HepG2 (cell line): ENCODE results near the gene ZNF416. TPM values are rescaled to one million over a fixed set of nuclear protein-coding genes. Genes with fewer than 3 reads are reported as not detected.

Source experiments
- ATAC-seq: fragments of 200-7000 bp; cut with Tn5 transposase; 3 replicates; pipeline ENCODE4 v1.9.1; 2020; ENCODE audit warnings: mild to moderate bottlenecking, moderate library complexity
- BruUV-seq: library from RNA; stranded (reverse); fragments of 400-500 nt; replicated peaks from 2 replicates; lab custom pipeline; 2021; lab: Mats Ljungman, UMichigan
- CTCF ChIA-PET: fragments of 300-600 bp; formaldehyde crosslinking; extraction: SDS; loops from one replicate; lab custom pipeline; 2021; ENCODE audit warnings: low total read pairs, inconsistent platforms, low intra/inter-chr PET ratio; lab: Yijun Ruan, JAX
- POLR2A ChIA-PET: fragments of 350-600 bp; sonication (Branson Sonifier 250); formaldehyde crosslinking; loops from one replicate; lab custom pipeline; 2020; ENCODE audit warnings: antibody characterized with exemption, inconsistent platforms; lab: Yijun Ruan, JAX
- DNase-seq: peaks from one replicate; pipeline ENCODE4 v3.0.0-alpha.2; 2015; ENCODE audit warnings: low spot score
- FAIRE-seq: peaks from 3 replicates; lab custom pipeline; 2011; peaks lifted over from hg19 to GRCh38; lab: Jason Lieb, UNC
- H2AFZ ChIP-seq: one replicate; pipeline ENCODE4 v1.6.1; 2011; ENCODE audit warnings: low read length, inconsistent platforms
- H3K27ac ChIP-seq: fragments of 300-600 bp; 3 replicates; pipeline ENCODE4 v1.8.0; 2011; ENCODE audit warnings: mixed run types, mild to moderate bottlenecking, mixed read lengths, low read length, inconsistent platforms; ENCODE audit not compliant: insufficient read depth; ENCODE audit errors: extremely low read length
- H3K27me3 ChIP-seq, 2 experiments: fragments of 200-600 bp in 1 of 2; 2 replicates in 1 of 2; 3 replicates in 1 of 2; pipeline versions ENCODE4 v1.6.0 to v1.8.0; 2011; ENCODE audit warnings: low read length in 2 of 2, mild to moderate bottlenecking in 2 of 2, moderate library complexity in 2 of 2, inconsistent platforms in 1 of 2; ENCODE audit not compliant: insufficient read depth in 2 of 2, control insufficient read depth in 1 of 2
- H3K36me3 ChIP-seq, 2 experiments: fragments of 200-600 bp in 1 of 2; replicated peaks in 1 of 2; 2 replicates in 1 of 2; 3 replicates in 1 of 2; pipeline versions ENCODE4 v1.5.1 to v1.8.0; 2011; ENCODE audit warnings: low read length in 2 of 2, inconsistent platforms in 1 of 2; ENCODE audit not compliant: insufficient read depth in 2 of 2, control insufficient read depth in 1 of 2
- H3K4me1 ChIP-seq: 2 replicates; pipeline ENCODE4 v1.5.1; 2012; ENCODE audit warnings: low read length, inconsistent platforms; ENCODE audit not compliant: insufficient read depth
- H3K4me2 ChIP-seq: 2 replicates; pipeline ENCODE4 v1.6.0; 2011; ENCODE audit warnings: low read depth, low read length, inconsistent platforms
- H3K4me3 ChIP-seq, 3 experiments: fragments of 200-600 bp in 1 of 3; sonication (generic), shearing (Covaris generic) in 1 of 3; replicated peaks in 1 of 3; 2 replicates each; pipeline ENCODE4 v1.5.1; 2011 to 2016; ENCODE audit warnings: low read length in 3 of 3, inconsistent platforms in 2 of 3, low read depth in 2 of 3, mild to moderate bottlenecking in 2 of 3, control low read depth in 1 of 3, mixed read lengths in 1 of 3; ENCODE audit not compliant: insufficient read depth in 1 of 3
- H3K79me2 ChIP-seq: one replicate; pipeline ENCODE4 v1.6.1; 2011; ENCODE audit warnings: low read length, inconsistent platforms; ENCODE audit not compliant: insufficient read depth
- H3K9ac ChIP-seq: 2 replicates; pipeline ENCODE4 v1.6.0; 2011; ENCODE audit warnings: mild to moderate bottlenecking, low read depth, low read length, inconsistent platforms; ENCODE audit not compliant: insufficient read depth
- H3K9me3 ChIP-seq: 2 replicates; pipeline ENCODE4 v1.5.1; 2012; ENCODE audit warnings: mild to moderate bottlenecking, low read length
- H4K20me1 ChIP-seq: 2 replicates; pipeline ENCODE4 v1.6.0; 2011; ENCODE audit warnings: inconsistent platforms, mild to moderate bottlenecking, low read length, moderate library complexity; ENCODE audit not compliant: insufficient read depth
- ARNTL ChIP-seq: sonication (generic); formaldehyde crosslinking; IDR thresholded peaks from 2 replicates; pipeline ENCODE4 v1.4.0; 2020; ENCODE audit warnings: mild to moderate bottlenecking, missing genetic modification reagents
- BATF2 ChIP-seq: sonication (generic); formaldehyde crosslinking; IDR thresholded peaks from 2 replicates; pipeline ENCODE4 v1.8.0; 2022; ENCODE audit warnings: mild to moderate bottlenecking, missing genetic modification reagents, moderate library complexity
- CC2D1A ChIP-seq: sonication (generic); formaldehyde crosslinking; IDR thresholded peaks from 2 replicates; pipeline ENCODE4 v1.8.1; 2023; ENCODE audit warnings: mild to moderate bottlenecking, missing genetic modification reagents
- CCDC6 ChIP-seq: sonication (generic); formaldehyde crosslinking; IDR thresholded peaks from 2 replicates; pipeline ENCODE4 v1.8.1; 2022; ENCODE audit warnings: mild to moderate bottlenecking, missing genetic modification reagents, moderate library complexity
- FOSL2 ChIP-seq: sonication (generic); formaldehyde crosslinking; IDR thresholded peaks from 2 replicates; pipeline ENCODE4 v1.4.0; 2020; ENCODE audit warnings: missing genetic modification reagents
- KMT2B ChIP-seq: IDR thresholded peaks from 2 replicates; pipeline ENCODE4 v1.6.1; 2016; ENCODE audit warnings: missing genetic modification reagents, missing compliant biosample characterization
- NR2C2 ChIP-seq: sonication (generic); formaldehyde crosslinking; IDR thresholded peaks from 2 replicates; pipeline ENCODE4 v1.4.0; 2020; ENCODE audit warnings: missing genetic modification reagents, mild to moderate bottlenecking, moderate library complexity, borderline replicate concordance
- PTBP1 ChIP-seq: fragments of 200-400 bp; formaldehyde crosslinking; IDR thresholded peaks from 2 replicates; pipeline ENCODE4 v1.6.1; 2018; ENCODE audit warnings: low read length, low read depth; ENCODE audit not compliant: poor library complexity, severe bottlenecking
- REXO4 ChIP-seq: sonication (generic); formaldehyde crosslinking; IDR thresholded peaks from 2 replicates; pipeline ENCODE4 v1.8.0; 2022; ENCODE audit warnings: missing genetic modification reagents, mild to moderate bottlenecking, borderline replicate concordance
- SMAD9 ChIP-seq: sonication (generic); formaldehyde crosslinking; IDR thresholded peaks from 2 replicates; pipeline ENCODE4 v1.5.1; 2020; ENCODE audit warnings: mild to moderate bottlenecking, missing genetic modification reagents
- STAT6 ChIP-seq: sonication (generic); formaldehyde crosslinking; IDR thresholded peaks from 2 replicates; pipeline ENCODE4 v1.4.0; 2020; ENCODE audit warnings: missing genetic modification reagents, mild to moderate bottlenecking, borderline replicate concordance
- SYNCRIP ChIP-seq: fragments of 200-400 bp; formaldehyde crosslinking; IDR thresholded peaks from 2 replicates; pipeline ENCODE4 v1.6.1; 2018; ENCODE audit warnings: mild to moderate bottlenecking, low read depth, low read length; ENCODE audit not compliant: insufficient read depth
- XBP1 ChIP-seq: sonication (generic); formaldehyde crosslinking; IDR thresholded peaks from 2 replicates; pipeline ENCODE4 v1.5.0; 2020; ENCODE audit warnings: missing genetic modification reagents
- ZFP36L1 ChIP-seq: sonication (generic); formaldehyde crosslinking; IDR thresholded peaks from 2 replicates; pipeline ENCODE4 v1.8.0; 2022; ENCODE audit warnings: mild to moderate bottlenecking, missing genetic modification reagents, moderate library complexity
- ZNF296 ChIP-seq: sonication (generic); formaldehyde crosslinking; conservative IDR thresholded peaks from 2 replicates; pipeline ENCODE4 v1.5.0; 2020; ENCODE audit warnings: mild to moderate bottlenecking, missing genetic modification reagents
- ZNF589 ChIP-seq: sonication (generic); formaldehyde crosslinking; conservative IDR thresholded peaks from 2 replicates; pipeline ENCODE4 v1.8.0; 2022; ENCODE audit warnings: mild to moderate bottlenecking, moderate library complexity, missing genetic modification reagents
- ZNF597 ChIP-seq: sonication (generic); formaldehyde crosslinking; IDR thresholded peaks from 2 replicates; pipeline ENCODE4 v1.5.0; 2020; ENCODE audit warnings: missing genetic modification reagents
- ZNF780A ChIP-seq: sonication (generic); formaldehyde crosslinking; IDR thresholded peaks from 2 replicates; pipeline ENCODE4 v1.8.0; 2022; ENCODE audit warnings: mild to moderate bottlenecking, missing genetic modification reagents, moderate library complexity
- ZNF878 ChIP-seq: sonication (generic); formaldehyde crosslinking; IDR thresholded peaks from 2 replicates; pipeline ENCODE4 v1.8.1; 2023; ENCODE audit warnings: mild to moderate bottlenecking, missing genetic modification reagents, moderate library complexity
- ZSCAN25 ChIP-seq: sonication (generic); formaldehyde crosslinking; IDR thresholded peaks from 2 replicates; pipeline ENCODE4 v1.8.0; 2022; ENCODE audit warnings: mild to moderate bottlenecking, missing genetic modification reagents
- ZSCAN29 ChIP-seq: sonication (generic); formaldehyde crosslinking; conservative IDR thresholded peaks from 2 replicates; pipeline ENCODE4 v1.4.0; 2020; ENCODE audit warnings: mild to moderate bottlenecking, missing genetic modification reagents
- ZSCAN30 ChIP-seq: sonication (generic); formaldehyde crosslinking; IDR thresholded peaks from 2 replicates; pipeline ENCODE4 v1.5.0; 2020; ENCODE audit warnings: mild to moderate bottlenecking, missing genetic modification reagents
- WGBS: methylation state at CpG from one replicate; pipeline ENCODE4 v1.1.6; 2017; ENCODE audit warnings: low lambda C conversion rate; 5-methylcytosine and 5-hydroxymethylcytosine counted together
- in situ Hi-C: cut with HindIII; loops from 2 replicates; pipeline ENCODE4 v1.10.0; 2017; ENCODE audit warnings: low pct_unique_long_range_greater_than_20kb; ENCODE audit not compliant: extremely low pct_ligation_motif_present
- intact Hi-C: fragments of 100-400 bp; cut with micrococcal nuclease; formaldehyde crosslinking; loops from one replicate; pipeline ENCODE4 v1.10.0; 2022; ENCODE audit not compliant: unreplicated experiment
- polyA plus RNA-seq, 8 experiments: library from polyadenylated mRNA; depleted of rRNA in 3 of 8; stranded (reverse) in 7 of 8; unstranded in 1 of 8; fragments of >200 nt; fragmentation: Illumina TruSeq in 4 of 8; extraction: Trizol in 4 of 8; gene quantifications; 2 replicates each; pipeline versions ENCODE4 v1.2.1 to v1.2.3, GENCODE V29; 2011 to 2016; ENCODE audit warnings: low read depth in 4 of 8, missing spikeins in 1 of 8, mixed read lengths in 1 of 8; ENCODE audit not compliant: insufficient read depth in 1 of 8
- total RNA-seq, 5 experiments: library from RNA; depleted of rRNA; stranded (reverse); fragments of >200 nt; fragmentation: Illumina TruSeq; extraction: Trizol; gene quantifications; 2 replicates each; pipeline ENCODE4 v1.2.3, GENCODE V29; 2016; ENCODE audit warnings: low read depth in 1 of 5

ZNF416 gene
- total and polyA plus RNA-seq, 2 of the 13 experiments (the other 11 are each of a cell fraction or from before 2014, with no cell fraction given): 1.5 to 5.3 TPM

- CTCF ChIA-PET: no interaction called here
- TF ChIP-seq NR2C2 (CRISPR knock-in tag) (no peak), ZNF296 (CRISPR knock-in tag) (no peak), ZNF589 (0 out of 2 replicates have a peak, but pooled peaks have one; percentile 27), KMT2B (CRISPR knock-in tag) (no peak), XBP1 (CRISPR knock-in tag) (no peak), REXO4 (no peak), FOSL2 (CRISPR knock-in tag) (no peak), ZSCAN29 (CRISPR knock-in tag) (no peak), ZFP36L1 (CRISPR knock-in tag) (no peak), CC2D1A (CRISPR knock-in tag) (no peak), PTBP1 (no peak), ZSCAN30 (CRISPR knock-in tag) (no peak), ZNF780A (CRISPR knock-in tag) (peak; percentile 28; the same call in 1 of the 2 replicates), ZNF597 (CRISPR knock-in tag) (no peak), ARNTL (CRISPR knock-in tag) (no peak), BATF2 (no peak), STAT6 (CRISPR knock-in tag) (no peak), ZNF878 (CRISPR knock-in tag) (no peak), CCDC6 (CRISPR knock-in tag) (0 out of 2 replicates have a peak, but pooled peaks have one; percentile 7), SMAD9 (CRISPR knock-in tag) (no peak), ZSCAN25 (no peak), SYNCRIP (no peak)
Measured at GRCh38 chr19:57599377-57599760, 20.7 kb upstream of the ZNF416 start.

More at GRCh38 chr19:57599377-57599760, 20.7 kb upstream of the ZNF416 start:
- no peak for ATAC-seq
- Histone ChIP-seq H3K36me3 (no peaks in the 10 kb centered on the region; a peak in 1 of 5 replicates), H3K27ac (no peak overlapping the region), H3K9me3 (no peaks in the 10 kb centered on the region), H2AFZ (peak overlapping the region; percentile 58), H3K9ac (peak overlapping the region; percentile 62; the same call in 1 of the 2 replicates), H3K4me3 (peak overlapping the region; percentile 73 to 89 (median 80)), H4K20me1 (no peaks in the 10 kb centered on the region), H3K4me2 (peak overlapping the region; percentile 89), H3K27me3 (no peaks in the 10 kb centered on the region), H3K4me1 (peaks cover 19% of the 10 kb centered on the region), H3K79me2 (peaks cover 6% of the 10 kb centered on the region)
- no peak for FAIRE-seq
- intact Hi-C loops: loop anchor here (2.0 kb wide), 2 partner anchors 21 to 113 kb away; partner anchors contain the start of genes ZNF416 and ZNF419
- POLR2A ChIA-PET: no interaction called here
- no peak for DNase-seq
- WGBS: 49% methylated on average over 8 of the region's 8 CpGs
- in situ Hi-C loops: no loop called here
- BruUV-seq: no TSS peak
